ENCODE measurements around the gene APOD.
"Not testable (repeated sequence)": the region's sequence is repeated elsewhere in the genome, so short reads cannot be mapped to it uniquely, and the experiment has no call there.

APOD gene

GRCh38 chr3:195583831-195584542, at the start of gene APOD:
TSS of gene APOD (minus strand) at chr3:195583940. CDS start at chr3:195579461, 4,479 bp downstream.
- no peak for DNase-seq

- not testable (repeated sequence) for DNase-seq
Observed at GRCh38 chr3:195633351-195633750, 49.6 kb upstream of the APOD start.

- DNase-seq = not testable (repeated sequence)
Observed at GRCh38 chr3:195632501-195633185, 48.9 kb upstream of the APOD start.

GRCh38 chr3:195632046-195632445, 48.3 kb upstream of the APOD start:
- not testable (repeated sequence) for DNase-seq

DNA sequence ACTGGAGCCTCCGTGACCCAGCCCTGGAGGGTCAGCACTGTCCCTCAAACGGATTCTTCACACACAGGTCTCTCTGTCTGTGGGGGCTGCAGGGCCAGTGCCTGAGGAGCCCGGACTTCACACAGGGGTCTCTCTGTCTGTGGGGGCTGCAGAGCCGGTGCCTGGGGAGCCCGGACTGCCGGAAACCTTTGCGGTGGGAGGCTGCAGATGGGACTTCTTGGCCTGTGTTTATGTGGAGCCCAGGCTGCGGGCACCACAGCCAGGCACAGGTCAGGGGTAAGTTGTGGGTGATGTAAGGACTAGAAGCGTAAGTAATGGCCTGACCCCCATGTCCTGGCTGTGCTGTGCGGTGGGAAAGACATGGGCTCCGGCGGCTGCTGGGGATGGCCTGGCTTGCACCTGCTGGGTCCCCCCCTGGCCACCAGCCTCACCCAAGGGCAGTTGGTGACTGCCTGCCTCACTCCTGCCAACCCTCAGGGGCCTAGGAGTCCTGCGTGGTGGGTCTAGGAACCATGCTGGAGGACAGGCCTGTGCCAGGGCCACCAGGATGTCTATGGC, 47.3 kb upstream of the APOD start:
- not testable (repeated sequence) for DNase-seq

- DNase-seq = not testable (repeated sequence)
Observed at GRCh38 chr3:195630086-195630917, 46.6 kb upstream of the APOD start.

GRCh38 chr3:195629682-195630081, 45.9 kb upstream of the APOD start:
- DNase-seq = not testable (repeated sequence)

DNA sequence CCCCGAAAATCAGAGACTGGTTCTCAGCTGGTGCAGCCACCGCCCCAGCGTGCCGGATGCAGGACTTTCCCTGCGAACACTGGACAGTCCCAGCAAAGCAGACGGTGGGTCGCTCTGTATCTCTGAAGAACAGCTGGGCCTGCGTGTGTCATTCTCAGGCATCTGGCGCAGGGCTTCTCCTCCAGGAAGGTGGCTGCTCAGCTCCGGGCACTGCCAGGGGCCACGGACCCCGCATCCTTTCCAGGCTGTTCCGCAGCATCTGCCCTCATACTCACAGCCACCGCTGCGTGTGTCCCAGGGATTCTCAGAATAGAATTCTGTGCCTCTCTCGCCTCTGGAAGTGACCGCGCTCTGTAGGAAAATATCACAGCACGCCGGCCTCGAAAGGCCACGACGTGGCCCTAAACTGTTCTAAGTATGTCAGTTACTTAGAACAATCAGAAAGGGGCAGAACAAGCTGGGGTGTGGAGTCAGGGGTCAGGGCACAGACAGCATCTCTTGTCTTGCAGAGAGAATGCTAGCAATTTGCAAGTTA, 44.7 kb upstream of the APOD start:
- DNase-seq = not testable (repeated sequence)

- DNase-seq = not testable (repeated sequence)
Observed at GRCh38 chr3:195627515-195628385, 44.0 kb upstream of the APOD start.

GRCh38 chr3:195624603-195625560, 41.1 kb upstream of the APOD start:
- not testable (repeated sequence) for DNase-seq

GRCh38 chr3:195624171-195624570, 40.4 kb upstream of the APOD start:
- DNase-seq = not testable (repeated sequence)

GRCh38 chr3:195623217-195623965, 39.7 kb upstream of the APOD start:
- DNase-seq = not testable (repeated sequence)

DNA sequence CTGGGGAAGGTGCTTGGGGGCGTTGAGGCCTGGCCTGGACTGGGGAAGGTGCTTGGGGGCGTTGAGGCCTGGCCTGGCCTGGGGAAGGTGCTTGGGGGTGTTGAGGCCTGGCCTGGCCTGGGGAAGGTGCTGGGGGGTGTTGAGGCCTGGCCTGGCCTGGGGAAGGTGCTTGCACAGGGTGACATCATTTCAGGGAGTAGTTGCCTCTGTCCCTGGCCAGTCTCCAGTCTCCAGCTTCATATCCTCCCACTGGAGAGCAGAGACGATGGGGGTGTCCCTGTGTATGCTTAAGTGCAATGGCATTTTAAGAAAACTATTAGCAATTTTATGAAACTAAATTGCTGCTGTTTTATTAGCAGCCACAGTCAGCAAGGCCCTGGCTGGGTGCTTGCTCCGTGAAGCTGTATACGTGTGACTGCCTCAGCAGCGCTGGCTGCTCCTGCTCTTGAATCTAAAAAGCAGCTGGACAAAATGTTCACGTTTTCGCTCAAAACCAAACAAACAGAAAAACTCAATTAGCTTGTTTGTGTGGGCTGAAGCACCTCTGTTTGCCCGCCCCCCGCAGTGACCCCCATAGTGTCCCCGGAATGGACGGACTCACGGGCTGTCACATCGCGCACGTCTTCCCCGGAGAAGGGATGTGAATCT, 38.9 kb upstream of the APOD start:
- not testable (repeated sequence) for DNase-seq

GRCh38 chr3:195622012-195622411, 38.3 kb upstream of the APOD start:
- DNase-seq = not testable (repeated sequence)

- not testable (repeated sequence) for DNase-seq
Observed at GRCh38 chr3:195621095-195621494, 37.4 kb upstream of the APOD start.

DNA sequence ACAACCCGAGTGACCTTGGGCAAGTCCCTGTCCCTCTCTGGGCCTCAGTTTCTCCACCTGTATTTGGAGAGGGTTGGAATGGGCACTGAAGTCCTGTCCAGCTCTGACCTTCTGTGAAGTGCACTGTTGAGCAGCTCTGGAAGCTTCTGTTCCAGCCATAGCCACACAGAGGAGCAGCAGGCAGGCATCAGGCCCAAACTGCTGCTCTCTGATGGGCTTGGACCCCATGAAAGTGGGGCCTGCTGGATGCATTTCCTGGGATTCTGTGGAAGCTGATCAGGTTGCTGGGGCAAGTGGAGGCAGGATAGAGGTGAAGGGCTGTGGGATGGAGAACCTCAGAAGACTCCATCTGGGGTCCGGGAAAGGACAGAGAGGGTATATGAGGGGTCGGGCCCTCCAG, 36.7 kb upstream of the APOD start:
- not testable (repeated sequence) for DNase-seq

- DNase-seq = not testable (repeated sequence)
Observed at GRCh38 chr3:195619591-195620369, 36.0 kb upstream of the APOD start.

Data from NCI-H510A (cell line).